Transverse colon (tissue), 4 donors: ENCODE results near the gene FBXO8. TPM values are rescaled to one million over a fixed set of nuclear protein-coding genes. Genes with fewer than 3 reads are reported as not detected.

Experiments
- total RNA-seq, 4 donors: library from RNA; depleted of rRNA; stranded (reverse); fragments of >200 nt; gene quantifications; one replicate each; pipeline ENCODE4 v1.1.0, GENCODE V29; 2016

The FBXO8 gene
- total RNA-seq, 4 donors from 2014 or later = 30.1 to 45.3 (median 37.1) TPM

Other genes starting within 250 kb of the FBXO8 start
- gene CEP44, start 244 bp upstream of the FBXO8 start, total RNA-seq = 10 to 100 TPM; 13.5 to 40.6 (median 24.4) TPM
- gene HPGD, start 238.8 kb upstream of the FBXO8 start, total RNA-seq = 100 to 1,000 TPM in 3 of 4 donors, 10 to 100 TPM in 1; 33.0 to 602 (median 361) TPM